ENCODE results near the gene CCDC181.

Gene CCDC181

DNA sequence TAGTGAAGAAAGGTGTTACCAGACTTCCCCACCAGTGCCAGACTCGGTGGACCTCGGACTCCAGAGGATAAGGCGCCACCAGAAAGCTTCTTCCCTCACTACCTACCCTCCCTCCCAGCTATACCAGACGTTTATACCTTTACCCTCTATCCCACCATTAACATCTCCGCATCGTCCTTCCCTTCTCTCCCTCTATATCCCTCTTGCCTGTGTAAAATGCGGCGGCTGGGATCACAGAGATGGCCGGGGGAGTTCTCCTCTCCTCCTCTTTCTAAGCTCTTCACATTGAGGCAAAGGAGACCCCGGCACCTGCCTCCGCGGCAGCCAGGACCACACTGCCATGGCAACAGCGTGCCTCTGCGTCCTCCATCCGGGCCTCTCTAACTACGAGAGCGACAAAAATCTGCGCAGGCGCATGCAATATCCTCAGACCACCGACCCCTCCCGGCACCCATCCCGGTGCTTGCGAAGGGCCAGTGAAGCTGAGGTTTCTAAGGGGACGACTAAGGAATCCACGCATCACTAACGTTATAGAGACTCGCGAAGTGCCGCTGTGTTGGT is at the start of gene CCDC181:
TSS of gene CCDC181 (minus strand) at position 394 of the 561 bp plus-strand sequence. CDS start 2,547 bp downstream, outside the sequence.
- H3K36me3 ChIP-seq (ENCODE audit: insufficient read depth, low read length): no peaks in the 10 kb centered on the region
- H3K9ac ChIP-seq (ENCODE audit: insufficient read length): peak within 1 kb of the TSS; percentile 64
- no peak within 1 kb of the TSS for H3K27ac ChIP-seq
- no peak for DNase-seq (ENCODE audit: low read depth, low spot score)
- H3K9me3 ChIP-seq (ENCODE audit: low read depth, low read length): no peaks in the 10 kb centered on the region
- peak within 1 kb of the TSS; percentile 79 for H3K4me3 ChIP-seq
- TF ChIP-seq POLR2AphosphoS5 (IDR thresholded peaks at IDR 0.05; ENCODE audit: borderline replicate concordance, low read depth, low read length) (peak; percentile 51; the same call in 1 of the 2 replicates), EZH2 (IDR thresholded peaks at IDR 0.05) (no peak), FOXP2 (optimal IDR thresholded peaks at IDR 0.05; ENCODE audit: control extremely low read depth, extremely low read length, insufficient read depth) (no peak)

DNA sequence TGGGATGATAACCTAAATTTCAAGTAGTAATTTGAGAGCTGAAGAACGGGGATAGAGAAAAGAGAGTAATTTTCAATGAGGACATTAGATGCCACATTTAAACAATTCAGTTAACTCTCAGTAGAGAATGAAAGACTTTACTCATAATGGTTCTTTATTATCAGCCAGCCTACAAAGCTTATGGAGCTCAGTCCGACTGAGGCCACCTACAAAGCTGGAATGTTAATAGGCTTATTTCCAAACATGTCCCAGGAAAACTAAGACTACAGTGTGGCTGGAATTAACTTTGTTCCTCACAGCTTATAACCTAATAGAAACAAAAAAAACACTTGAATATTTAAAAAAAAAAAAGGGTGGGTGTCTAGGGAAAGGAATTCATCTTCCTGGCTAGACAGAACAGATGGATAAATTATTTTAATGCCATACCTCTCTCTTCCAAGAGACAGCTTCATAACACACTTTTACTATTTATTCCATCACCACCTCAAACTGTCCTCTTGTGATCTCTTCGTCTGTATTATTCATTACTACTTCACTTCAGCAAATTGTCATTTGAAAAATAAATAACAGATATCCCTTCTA is 48.6 kb upstream of the CCDC181 start:
- no peak overlapping the region for H3K9ac ChIP-seq (ENCODE audit: insufficient read length)
- no peak for DNase-seq (ENCODE audit: low read depth, low spot score)
- H3K4me3 ChIP-seq: no peak overlapping the region
- no peaks in the 10 kb centered on the region for H3K36me3 ChIP-seq (ENCODE audit: insufficient read depth, low read length)
- H3K9me3 ChIP-seq (ENCODE audit: low read depth, low read length): no peaks in the 10 kb centered on the region
- TF ChIP-seq POLR2AphosphoS5 (IDR thresholded peaks at IDR 0.05; ENCODE audit: borderline replicate concordance, low read depth, low read length) (no peak), EZH2 (IDR thresholded peaks at IDR 0.05) (no peak), FOXP2 (optimal IDR thresholded peaks at IDR 0.05; ENCODE audit: control extremely low read depth, extremely low read length, insufficient read depth) (no peak)
- H3K27ac ChIP-seq: no peak overlapping the region

GRCh38 chr1:169474302-169474995 is 47.2 kb upstream of the CCDC181 start:
- H3K36me3 ChIP-seq (ENCODE audit: insufficient read depth, low read length): no peaks in the 10 kb centered on the region
- DNase-seq (ENCODE audit: low read depth, low spot score): no peak
- no peak overlapping the region for H3K9ac ChIP-seq (ENCODE audit: insufficient read length)
- H3K27ac ChIP-seq: no peak overlapping the region
- H3K4me3 ChIP-seq: no peak overlapping the region
- H3K9me3 ChIP-seq (ENCODE audit: low read depth, low read length): no peaks in the 10 kb centered on the region
- TF ChIP-seq POLR2AphosphoS5 (IDR thresholded peaks at IDR 0.05; ENCODE audit: borderline replicate concordance, low read depth, low read length) (no peak), FOXP2 (optimal IDR thresholded peaks at IDR 0.05; ENCODE audit: control extremely low read depth, extremely low read length, insufficient read depth) (no peak), EZH2 (IDR thresholded peaks at IDR 0.05) (no peak)

DNA sequence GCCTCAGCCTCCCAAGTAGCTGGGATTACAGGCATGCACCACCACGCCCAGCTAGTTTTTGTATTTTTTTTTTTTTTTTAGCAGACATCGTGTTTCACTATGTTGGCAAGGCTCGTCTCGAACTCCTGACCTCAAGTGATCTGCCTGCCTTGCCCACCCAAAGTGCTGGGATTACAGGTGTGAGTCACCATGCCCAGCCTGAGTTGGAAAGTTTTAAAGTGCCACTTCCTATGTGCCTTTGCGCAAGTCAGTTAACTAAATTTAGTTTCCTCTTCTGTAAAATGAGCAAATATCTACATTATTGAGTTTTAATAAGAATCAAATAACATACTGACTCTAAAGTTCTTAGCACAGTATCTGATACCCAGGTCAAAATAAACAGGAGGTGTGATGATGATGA is 46.1 kb upstream of the CCDC181 start:
- Histone ChIP-seq H3K27ac (no peak overlapping the region), H3K4me3 (no peak overlapping the region), H3K9ac (ENCODE audit: insufficient read length) (no peak overlapping the region), H3K36me3 (ENCODE audit: insufficient read depth, low read length) (no peaks in the 10 kb centered on the region), H3K9me3 (ENCODE audit: low read depth, low read length) (no peaks in the 10 kb centered on the region)
- DNase-seq (ENCODE audit: low read depth, low spot score): no peak
- no peak for TF ChIP-seq EZH2 (IDR thresholded peaks at IDR 0.05)
- no peak for TF ChIP-seq FOXP2 (optimal IDR thresholded peaks at IDR 0.05; ENCODE audit: control extremely low read depth, extremely low read length, insufficient read depth)
- TF ChIP-seq POLR2AphosphoS5 (IDR thresholded peaks at IDR 0.05; ENCODE audit: borderline replicate concordance, low read depth, low read length): no peak

DNA sequence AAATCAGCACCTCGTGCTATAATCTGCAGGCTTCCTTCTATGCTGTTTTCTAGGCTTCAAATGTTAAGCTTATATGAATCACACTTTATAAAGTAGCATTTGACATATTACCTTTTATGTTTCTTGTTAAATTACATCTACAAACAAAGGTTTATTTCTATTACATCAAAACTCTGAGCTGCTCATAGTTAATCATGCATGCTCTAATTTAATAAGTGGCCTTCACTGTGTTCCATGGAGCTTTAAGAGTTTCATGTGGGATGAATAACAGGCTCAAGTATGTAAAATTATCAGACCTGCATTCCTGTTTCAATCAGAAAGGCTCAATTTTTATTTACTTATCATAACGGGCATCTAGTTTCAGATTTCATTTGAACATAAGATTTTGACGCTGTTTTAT is 45.5 kb upstream of the CCDC181 start:
- no peak for DNase-seq (ENCODE audit: low read depth, low spot score)
- TF ChIP-seq POLR2AphosphoS5 (IDR thresholded peaks at IDR 0.05; ENCODE audit: borderline replicate concordance, low read depth, low read length): no peak
- TF ChIP-seq FOXP2 (optimal IDR thresholded peaks at IDR 0.05; ENCODE audit: control extremely low read depth, extremely low read length, insufficient read depth): no peak
- no peak for TF ChIP-seq EZH2 (IDR thresholded peaks at IDR 0.05)
- H3K9ac ChIP-seq (ENCODE audit: insufficient read length): no peak overlapping the region
- H3K4me3 ChIP-seq: no peak overlapping the region
- no peaks in the 10 kb centered on the region for H3K9me3 ChIP-seq (ENCODE audit: low read depth, low read length)
- no peaks in the 10 kb centered on the region for H3K36me3 ChIP-seq (ENCODE audit: insufficient read depth, low read length)
- no peak overlapping the region for H3K27ac ChIP-seq

DNA sequence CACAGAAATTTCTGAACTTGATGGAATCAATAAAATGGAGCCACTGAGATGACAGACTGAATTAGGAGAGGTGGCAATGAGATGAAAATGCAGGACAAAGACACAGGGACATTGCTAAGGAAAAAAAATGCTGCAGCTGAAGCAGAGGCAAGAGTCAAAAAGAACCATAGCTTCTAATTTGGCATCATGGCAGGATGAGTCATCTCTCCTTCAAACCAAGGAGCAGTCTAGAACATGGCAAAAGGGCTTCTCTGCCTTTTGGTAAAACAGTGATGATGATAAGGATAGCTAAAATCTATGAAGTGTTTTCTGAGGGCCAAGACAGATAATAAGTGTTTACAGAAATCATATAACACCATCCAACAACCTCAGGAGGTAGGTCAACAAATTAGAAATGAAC is 41.7 kb upstream of the CCDC181 start:
- TF ChIP-seq POLR2AphosphoS5 (IDR thresholded peaks at IDR 0.05; ENCODE audit: borderline replicate concordance, low read depth, low read length): no peak
- no peak for TF ChIP-seq FOXP2 (optimal IDR thresholded peaks at IDR 0.05; ENCODE audit: control extremely low read depth, extremely low read length, insufficient read depth)
- no peak for TF ChIP-seq EZH2 (IDR thresholded peaks at IDR 0.05)
- H3K9ac ChIP-seq (ENCODE audit: insufficient read length): no peak overlapping the region
- H3K9me3 ChIP-seq (ENCODE audit: low read depth, low read length): no peaks in the 10 kb centered on the region

GRCh38 chr1:169466259-169467230 is 39.3 kb upstream of the CCDC181 start:
- H3K4me3 ChIP-seq: no peak overlapping the region
- no peaks in the 10 kb centered on the region for H3K36me3 ChIP-seq (ENCODE audit: insufficient read depth, low read length)
- TF ChIP-seq POLR2AphosphoS5 (IDR thresholded peaks at IDR 0.05; ENCODE audit: borderline replicate concordance, low read depth, low read length) (no peak), FOXP2 (optimal IDR thresholded peaks at IDR 0.05; ENCODE audit: control extremely low read depth, extremely low read length, insufficient read depth) (no peak), EZH2 (IDR thresholded peaks at IDR 0.05) (no peak)
- DNase-seq (ENCODE audit: low read depth, low spot score): no peak
- H3K9me3 ChIP-seq (ENCODE audit: low read depth, low read length): no peaks in the 10 kb centered on the region
- H3K27ac ChIP-seq: no peak overlapping the region
- H3K9ac ChIP-seq (ENCODE audit: insufficient read length): no peak overlapping the region

More for the DNA sequence above, 41.7 kb upstream of the CCDC181 start:
- H3K27ac ChIP-seq: no peak overlapping the region
- no peaks in the 10 kb centered on the region for H3K36me3 ChIP-seq (ENCODE audit: insufficient read depth, low read length)
- no peak for DNase-seq (ENCODE audit: low read depth, low spot score)
- H3K4me3 ChIP-seq: no peak overlapping the region
